ENCODE measurements around the gene MRPS27. TPM values are rescaled to one million over a fixed set of nuclear protein-coding genes. Genes with fewer than 3 reads are reported as not detected.
"Not testable (repeated sequence)": the region's sequence is repeated elsewhere in the genome, so short reads cannot be mapped to it uniquely, and the experiment has no call there.

The MRPS27 gene
- total RNA-seq, 1 experiment from 2014 or later: 88.6 TPM

- no peak for TF ChIP-seq EZH2 (IDR thresholded peaks at IDR 0.05; ENCODE audit: borderline replicate concordance, low read depth, low read length, poor library complexity, severe bottlenecking)
- no peak for TF ChIP-seq CTCF (conservative IDR thresholded peaks at IDR 0.05; ENCODE audit: low read depth, low read length)
- H3K9me3 ChIP-seq (ENCODE audit: low read depth, low read length, poor library complexity, severe bottlenecking): no peaks in the 10 kb centered on the region
- H3K36me3 ChIP-seq (ENCODE audit: insufficient read depth, low read length, poor library complexity, severe bottlenecking): peaks cover 6% of the 10 kb centered on the region
- intact Hi-C loops (cut with micrococcal nuclease; ENCODE audit: unreplicated experiment): no loop called here
- no peak for DNase-seq (ENCODE audit: low spot score)
- H3K27me3 ChIP-seq (replicated peaks; ENCODE audit: insufficient read depth, low read depth, low read length, poor library complexity): no peaks in the 10 kb centered on the region
- ChIA-PET CTCF (no interaction called here), POLR2A (ENCODE audit: low non-redundant PET) (no interaction called here)
- H3K4me3 ChIP-seq (ENCODE audit: low read depth, low read length, poor library complexity, severe bottlenecking): no peak overlapping the region
- BruUV-seq (replicated peaks): no TSS peak
- no peak overlapping the region for H3K27ac ChIP-seq (ENCODE audit: low read depth, low read length, poor library complexity, severe bottlenecking)
- peaks cover 12% of the 10 kb centered on the region for H3K4me1 ChIP-seq (ENCODE audit: insufficient read depth, low read length, poor library complexity, severe bottlenecking)
Measured at GRCh38 chr5:72172786-72173185, 147.3 kb downstream of the MRPS27 start.

GRCh38 chr5:72171667-72172066 lies 148.4 kb downstream of the MRPS27 start:
- CTCF ChIA-PET: no interaction called here
- no peak for DNase-seq (ENCODE audit: low spot score)

GRCh38 chr5:72171181-72171580 lies 148.9 kb downstream of the MRPS27 start:
- H3K9me3 ChIP-seq (ENCODE audit: low read depth, low read length, poor library complexity, severe bottlenecking); POLR2A ChIA-PET (ENCODE audit: low non-redundant PET); DNase-seq (ENCODE audit: low spot score); H3K27me3 ChIP-seq (replicated peaks; ENCODE audit: insufficient read depth, low read depth, low read length, poor library complexity); BruUV-seq (replicated peaks); H3K4me3 ChIP-seq (ENCODE audit: low read depth, low read length, poor library complexity, severe bottlenecking); H3K36me3 ChIP-seq (ENCODE audit: insufficient read depth, low read length, poor library complexity, severe bottlenecking); intact Hi-C loops (cut with micrococcal nuclease; ENCODE audit: unreplicated experiment); CTCF ChIA-PET; H3K27ac ChIP-seq (ENCODE audit: low read depth, low read length, poor library complexity, severe bottlenecking): not testable (repeated sequence)
- peaks cover 24% of the 10 kb centered on the region for H3K4me1 ChIP-seq (ENCODE audit: insufficient read depth, low read length, poor library complexity, severe bottlenecking)

More at GRCh38 chr5:72171667-72172066, 148.4 kb downstream of the MRPS27 start:
- Histone ChIP-seq H3K36me3 (ENCODE audit: insufficient read depth, low read length, poor library complexity, severe bottlenecking) (peaks cover 6% of the 10 kb centered on the region), H3K9me3 (ENCODE audit: low read depth, low read length, poor library complexity, severe bottlenecking) (no peaks in the 10 kb centered on the region), H3K27ac (ENCODE audit: low read depth, low read length, poor library complexity, severe bottlenecking) (no peak overlapping the region), H3K4me1 (ENCODE audit: insufficient read depth, low read length, poor library complexity, severe bottlenecking) (peaks cover 22% of the 10 kb centered on the region), H3K4me3 (ENCODE audit: low read depth, low read length, poor library complexity, severe bottlenecking) (no peak overlapping the region), H3K27me3 (replicated peaks; ENCODE audit: insufficient read depth, low read depth, low read length, poor library complexity) (no peaks in the 10 kb centered on the region)
- TF ChIP-seq EZH2 (IDR thresholded peaks at IDR 0.05; ENCODE audit: borderline replicate concordance, low read depth, low read length, poor library complexity, severe bottlenecking) (no peak), CTCF (conservative IDR thresholded peaks at IDR 0.05; ENCODE audit: low read depth, low read length) (no peak)
- BruUV-seq (replicated peaks): no TSS peak
- intact Hi-C loops (cut with micrococcal nuclease; ENCODE audit: unreplicated experiment): no loop called here
- POLR2A ChIA-PET (ENCODE audit: low non-redundant PET): no interaction called here

GRCh38 chr5:72170101-72170500 lies 149.9 kb downstream of the MRPS27 start:
- TF ChIP-seq CTCF (conservative IDR thresholded peaks at IDR 0.05; ENCODE audit: low read depth, low read length): no peak
- no peak for TF ChIP-seq EZH2 (IDR thresholded peaks at IDR 0.05; ENCODE audit: borderline replicate concordance, low read depth, low read length, poor library complexity, severe bottlenecking)
- H3K27me3 ChIP-seq (replicated peaks; ENCODE audit: insufficient read depth, low read depth, low read length, poor library complexity): no peaks in the 10 kb centered on the region
- no TSS peak for BruUV-seq (replicated peaks)
- DNase-seq (ENCODE audit: low spot score): no peak
- POLR2A ChIA-PET (ENCODE audit: low non-redundant PET): no interaction called here
- H3K4me1 ChIP-seq (ENCODE audit: insufficient read depth, low read length, poor library complexity, severe bottlenecking): peaks cover 35% of the 10 kb centered on the region
- intact Hi-C loops (cut with micrococcal nuclease; ENCODE audit: unreplicated experiment): no loop called here
- CTCF ChIA-PET: no interaction called here
- H3K4me3 ChIP-seq (ENCODE audit: low read depth, low read length, poor library complexity, severe bottlenecking): no peak overlapping the region
- no peaks in the 10 kb centered on the region for H3K9me3 ChIP-seq (ENCODE audit: low read depth, low read length, poor library complexity, severe bottlenecking)
- H3K27ac ChIP-seq (ENCODE audit: low read depth, low read length, poor library complexity, severe bottlenecking): no peak overlapping the region
- H3K36me3 ChIP-seq (ENCODE audit: insufficient read depth, low read length, poor library complexity, severe bottlenecking): no peaks in the 10 kb centered on the region

Data from A673 (cell line).